GM19099 (cell line): ENCODE measurements around the gene ITSN2.

Experiments used
- POLR2A ChIP-seq: IDR thresholded peaks from 3 replicates; pipeline ENCODE4 v1.6.1; 2011; ENCODE audit warnings: low read depth; ENCODE audit not compliant: insufficient read length; ENCODE audit errors: extremely low read depth

Gene ITSN2

GRCh38 chr2:24183366-24184069 lies 176.8 kb downstream of the ITSN2 start:
- no peak for TF ChIP-seq POLR2A

- no peak for TF ChIP-seq POLR2A
Observed at GRCh38 chr2:24182507-24182906, 177.8 kb downstream of the ITSN2 start.

GRCh38 chr2:24181849-24182248 lies 178.5 kb downstream of the ITSN2 start:
- no peak for TF ChIP-seq POLR2A

- no peak for TF ChIP-seq POLR2A
Observed at GRCh38 chr2:24179683-24180082, 180.7 kb downstream of the ITSN2 start.

GRCh38 chr2:24176326-24176725 lies 184.0 kb downstream of the ITSN2 start:
- TF ChIP-seq POLR2A, result no peak

- no peak for TF ChIP-seq POLR2A
Observed at GRCh38 chr2:24175631-24176187, 184.6 kb downstream of the ITSN2 start.

- TF ChIP-seq POLR2A, result no peak
Observed at GRCh38 chr2:24174851-24175277, 185.5 kb downstream of the ITSN2 start, which contains the start of gene FAM228A. Gene FAM228A, plus strand, starts transcription at chr2:24175053. Its CDS starts 428 bp downstream, at chr2:24175481.

- TF ChIP-seq POLR2A, result no peak
Observed at GRCh38 chr2:24169023-24169422, 191.3 kb downstream of the ITSN2 start.

GRCh38 chr2:24164416-24164973 lies 195.8 kb downstream of the ITSN2 start:
- no peak for TF ChIP-seq POLR2A

- TF ChIP-seq POLR2A, result no peak
Observed at GRCh38 chr2:24163601-24164000, 196.7 kb downstream of the ITSN2 start.

GRCh38 chr2:24163186-24163585 lies 197.2 kb downstream of the ITSN2 start:
- TF ChIP-seq POLR2A, result no peak

- TF ChIP-seq POLR2A, result no peak
Observed at GRCh38 chr2:24162494-24162893, 197.8 kb downstream of the ITSN2 start.

GRCh38 chr2:24160761-24161160 lies 199.6 kb downstream of the ITSN2 start:
- TF ChIP-seq POLR2A, result no peak

GRCh38 chr2:24159708-24160107 lies 200.6 kb downstream of the ITSN2 start:
- no peak for TF ChIP-seq POLR2A

- no peak for TF ChIP-seq POLR2A
Observed at GRCh38 chr2:24158131-24158530, 202.2 kb downstream of the ITSN2 start.

GRCh38 chr2:24153478-24153877 lies 206.9 kb downstream of the ITSN2 start:
- TF ChIP-seq POLR2A, result no peak
